HCT116 (cell line): ENCODE results near the gene PER2. TPM values are rescaled to one million over a fixed set of nuclear protein-coding genes. Genes with fewer than 3 reads are reported as not detected.

Experiments used
- ATAC-seq: fragments of 200-7000 bp; cut with Tn5 transposase; 2 replicates; pipeline ENCODE4 v1.9.1; 2020; ENCODE audit warnings: mild to moderate bottlenecking, moderate library complexity
- BruUV-seq: library from RNA; stranded (reverse); fragments of 400-500 nt; replicated peaks from 2 replicates; lab custom pipeline; 2021; lab: Mats Ljungman, UMichigan
- CTCF ChIA-PET: fragments of 300-600 bp; sonication (Branson Sonifier 250); formaldehyde crosslinking; loops from one replicate; lab custom pipeline; 2021; ENCODE audit warnings: antibody characterized with exemption; lab: Charles Lee
- POLR2A ChIA-PET: fragments of 300-600, 350-600 bp; sonication (Branson Sonifier 250); formaldehyde crosslinking; loops from one replicate; lab custom pipeline; 2021; ENCODE audit warnings: antibody characterized with exemption; lab: Charles Lee
- RAD21 ChIA-PET, 2 experiments: fragments of 300-600 bp; sonication (Branson Sonifier 250); formaldehyde crosslinking; loops; one replicate each; lab custom pipeline; 2023; ENCODE audit warnings: low total read pairs in 2 of 2; ENCODE audit not compliant: uncharacterized antibody in 2 of 2, unreplicated experiment in 2 of 2, low non-redundant PET in 1 of 2; lab: Charles Lee
- DNase-seq: peaks from one replicate; pipeline ENCODE4 v3.0.0-alpha.2; 2010; ENCODE audit warnings: low read depth, low spot score
- H2AFZ ChIP-seq: fragments of 200-600 bp; shearing (Covaris generic), sonication (generic); 2 replicates; pipeline ENCODE4 v1.6.1; 2017; ENCODE audit warnings: low read depth, mixed run types, mixed read lengths, antibody characterized with exemption, low read length; ENCODE audit not compliant: poor library complexity, severe bottlenecking
- H3K27ac ChIP-seq: 2 replicates; pipeline ENCODE4 v1.5.1; 2012; ENCODE audit warnings: low read depth, low read length
- H3K27me3 ChIP-seq: fragments of 200-600 bp; sonication (generic); 2 replicates; pipeline ENCODE4 v1.6.1; 2016; ENCODE audit warnings: mixed run types, low read length, mixed read lengths; ENCODE audit not compliant: insufficient read depth
- H3K36me3 ChIP-seq, 2 experiments: fragments of 200-500 bp in 1 of 2; fragments of 200-600 bp in 1 of 2; sonication (Bioruptor generic) in 1 of 2; sonication (generic) in 1 of 2; 2 replicates each; pipeline versions ENCODE4 v1.5.1 to v1.6.1; 2014 to 2016; ENCODE audit warnings: low read length in 2 of 2, inconsistent platforms in 1 of 2, mixed read lengths in 1 of 2, mixed run types in 1 of 2; ENCODE audit not compliant: insufficient read depth in 2 of 2, control insufficient read depth in 1 of 2
- H3K4me1 ChIP-seq, 2 experiments: fragments of 200-600 bp in 1 of 2; sonication (generic) in 1 of 2; 2 replicates each; pipeline versions ENCODE4 v1.5.1 to v1.6.1; 2012 to 2017; ENCODE audit warnings: low read length in 2 of 2, inconsistent platforms in 1 of 2, mild to moderate bottlenecking in 1 of 2, mixed read lengths in 1 of 2, mixed run types in 1 of 2, moderate library complexity in 1 of 2; ENCODE audit not compliant: insufficient read depth in 2 of 2, control insufficient read depth in 1 of 2
- H3K4me2 ChIP-seq: fragments of 200-600 bp; sonication (generic); 2 replicates; pipeline ENCODE4 v1.6.1; 2017; ENCODE audit warnings: mixed run types, low read length, mixed read lengths
- H3K4me3 ChIP-seq, 2 experiments: fragments of 200-600 bp in 1 of 2; sonication (generic) in 1 of 2; replicated peaks in 1 of 2; 2 replicates each; pipeline ENCODE4 v1.5.1; 2011 to 2016; ENCODE audit warnings: low read length in 2 of 2, control low read depth in 1 of 2, low read depth in 1 of 2, mild to moderate bottlenecking in 1 of 2, mixed read lengths in 1 of 2, mixed run types in 1 of 2
- H3K79me2 ChIP-seq: fragments of 200-600 bp; sonication (generic); 2 replicates; pipeline ENCODE4 v1.6.1; 2017; ENCODE audit warnings: mild to moderate bottlenecking, mixed run types, low read length, moderate library complexity, mixed read lengths; ENCODE audit not compliant: insufficient read depth
- H3K9ac ChIP-seq: fragments of 200-600 bp; sonication (generic); 2 replicates; pipeline ENCODE4 v1.6.1; 2016; ENCODE audit warnings: low read length, mixed read lengths
- H3K9me2 ChIP-seq: fragments of 200-600 bp; sonication (generic), shearing (Covaris generic); 2 replicates; pipeline ENCODE4 v1.6.1; 2017; ENCODE audit warnings: mixed run types, mild to moderate bottlenecking, moderate library complexity; ENCODE audit not compliant: insufficient read depth
- H3K9me3 ChIP-seq, 2 experiments: fragments of 200-500 bp in 1 of 2; fragments of 200-600 bp in 1 of 2; sonication (Bioruptor generic) in 1 of 2; sonication (generic) in 1 of 2; 2 replicates each; pipeline ENCODE4 v1.6.1; 2014 to 2017; ENCODE audit warnings: low read length in 2 of 2, mixed read lengths in 2 of 2, inconsistent platforms in 1 of 2, low read depth in 1 of 2, mild to moderate bottlenecking in 1 of 2, mixed run types in 1 of 2, moderate library complexity in 1 of 2; ENCODE audit not compliant: control insufficient read depth in 1 of 2, insufficient read depth in 1 of 2
- H4K20me1 ChIP-seq: fragments of 200-600 bp; sonication (generic), shearing (Covaris generic); 2 replicates; pipeline ENCODE4 v1.6.1; 2017; ENCODE audit warnings: mixed run types, mild to moderate bottlenecking, moderate library complexity; ENCODE audit not compliant: insufficient read depth
- ATF3 ChIP-seq: IDR thresholded peaks from 2 replicates; pipeline ENCODE4 v1.6.1; 2012
- CBX3 ChIP-seq: IDR thresholded peaks from 2 replicates; pipeline ENCODE4 v1.6.1; 2012; ENCODE audit warnings: low read depth
- CTCF ChIP-seq, 3 experiments: fragments of 200-600 bp in 1 of 3; sonication (generic) in 1 of 3; IDR thresholded peaks in 2 of 3; conservative IDR thresholded peaks in 1 of 3; 2 replicates each; pipeline ENCODE4 v1.5.1; 2012 to 2017; ENCODE audit warnings: low read depth in 2 of 3, low read length in 2 of 3, antibody characterized with exemption in 1 of 3, borderline replicate concordance in 1 of 3, control low read depth in 1 of 3, mild to moderate bottlenecking in 1 of 3, mixed read lengths in 1 of 3, mixed run types in 1 of 3, moderate library complexity in 1 of 3; ENCODE audit not compliant: insufficient read depth in 1 of 3
- ELF1 ChIP-seq: IDR thresholded peaks from 2 replicates; pipeline ENCODE4 v1.6.1; 2012; ENCODE audit warnings: low read depth, borderline replicate concordance
- EZH2 ChIP-seq: fragments of 200-600 bp; sonication (generic); IDR thresholded peaks from 2 replicates; pipeline ENCODE4 v1.6.1; 2017; ENCODE audit warnings: antibody characterized with exemption, mixed run types
- FOSL1 ChIP-seq: IDR thresholded peaks from 2 replicates; pipeline ENCODE4 v1.6.1; 2012; ENCODE audit warnings: low read depth
- POLR2A ChIP-seq: IDR thresholded peaks from 2 replicates; pipeline ENCODE4 v1.7.0; 2011; ENCODE audit warnings: borderline replicate concordance; ENCODE audit not compliant: insufficient read depth, insufficient read length; ENCODE audit errors: extremely low read depth
- SP1 ChIP-seq: IDR thresholded peaks from 2 replicates; pipeline ENCODE4 v1.6.1; 2012; ENCODE audit warnings: low read depth
- SRF ChIP-seq: IDR thresholded peaks from 2 replicates; pipeline ENCODE4 v1.6.1; 2012; ENCODE audit warnings: low read depth
- TCF7L2 ChIP-seq: IDR thresholded peaks from 2 replicates; pipeline ENCODE4 v1.7.0; 2011; ENCODE audit warnings: borderline replicate concordance, inconsistent platforms; ENCODE audit not compliant: insufficient read depth, insufficient read length; ENCODE audit errors: extremely low read depth
- YY1 ChIP-seq: IDR thresholded peaks from 2 replicates; pipeline ENCODE4 v1.6.1; 2011; ENCODE audit warnings: low read length, low read depth, moderate library complexity, mild to moderate bottlenecking; ENCODE audit not compliant: insufficient replicate concordance; ENCODE audit errors: extremely low read depth
- ZFX ChIP-seq: fragments of 450-650 bp; IDR thresholded peaks from 2 replicates; pipeline ENCODE4 v1.6.1; 2017
- intact Hi-C: fragments of 100-400 bp; cut with micrococcal nuclease; formaldehyde crosslinking; loops from 2 replicates; pipeline ENCODE4 v1.10.0; 2022
- total RNA-seq: library from RNA; stranded (reverse); gene quantifications from one replicate; pipeline ENCODE4 v1.2.1, GENCODE V29; 2021; ENCODE audit not compliant: unreplicated experiment

PER2 gene
- total RNA-seq, 1 experiment from 2014 or later, result 18.7 TPM

- no TSS peak for BruUV-seq
- no peak for TF ChIP-seq ATF3
- no peak for TF ChIP-seq ZFX
- no peak for TF ChIP-seq TCF7L2
- no peak for TF ChIP-seq SP1
- TF ChIP-seq POLR2A, result no peak
- H3K27me3 ChIP-seq, result no peaks in the 10 kb centered on the region
Measured at GRCh38 chr2:238230699-238231098, 57.7 kb downstream of the PER2 start.

GRCh38 chr2:238228700-238229099 is 59.7 kb downstream of the PER2 start:
- Histone ChIP-seq H3K9ac (no peak overlapping the region), H2AFZ (no peak overlapping the region), H3K27me3 (no peaks in the 10 kb centered on the region), H3K36me3 (no peaks in the 10 kb centered on the region), H3K4me3 (no peak overlapping the region), H4K20me1 (no peaks in the 10 kb centered on the region), H3K27ac (no peak overlapping the region), H3K9me2 (no peaks in the 10 kb centered on the region), H3K79me2 (no peaks in the 10 kb centered on the region), H3K4me1 (no peaks in the 10 kb centered on the region), H3K4me2 (no peak overlapping the region), H3K9me3 (no peaks in the 10 kb centered on the region)
- ATAC-seq, result no peak
- no TSS peak for BruUV-seq
- intact Hi-C loops, result no loop called here
- ChIA-PET CTCF (no interaction called here), RAD21 (no interaction called here), POLR2A (no interaction called here)
- TF ChIP-seq SRF (no peak), YY1 (no peak), CTCF (IDR thresholded peaks at IDR 0.05 in 2 of 3, conservative IDR thresholded peaks at IDR 0.05 in 1 of 3; ENCODE audit: borderline replicate concordance in 1 of 3, insufficient read depth in 1 of 3, low read depth in 2 of 3, low read length in 2 of 3) (no peak), ELF1 (no peak), TCF7L2 (no peak), EZH2 (no peak), FOSL1 (no peak), CBX3 (no peak), SP1 (no peak)
- no peak for DNase-seq

More at GRCh38 chr2:238230699-238231098, 57.7 kb downstream of the PER2 start:
- H3K9ac ChIP-seq, result no peak overlapping the region
- intact Hi-C loops, result no loop called here
- ATAC-seq, result no peak
- H2AFZ ChIP-seq, result no peak overlapping the region
- no peak overlapping the region for H3K4me3 ChIP-seq
- POLR2A ChIA-PET, result no interaction called here
- no peaks in the 10 kb centered on the region for H3K9me3 ChIP-seq
- H3K4me1 ChIP-seq, result peaks cover 2 to 12% of the 10 kb centered on the region in 2 experiments; a peak in 3 of 4 replicates
- DNase-seq, result no peak
- H3K4me2 ChIP-seq, result no peak overlapping the region
- no peaks in the 10 kb centered on the region for H3K36me3 ChIP-seq
- H3K79me2 ChIP-seq, result no peaks in the 10 kb centered on the region
- RAD21 ChIA-PET, result no interaction called here
- no peak overlapping the region for H3K27ac ChIP-seq
- H3K9me2 ChIP-seq, result no peaks in the 10 kb centered on the region
- CTCF ChIA-PET, result no interaction called here
- no peaks in the 10 kb centered on the region for H4K20me1 ChIP-seq
